ENCODE data around the gene DLG4.
A peak's percentile ranks its signal among the peaks of the same experiment; 100 is the strongest.

DLG4 gene

GRCh38 chr17:7214300-7215135 lies 5.1 kb downstream of the DLG4 start:
- DNase-seq (ENCODE audit: low spot score) = peak; percentile 100

GRCh38 chr17:7213895-7214299 lies 5.7 kb downstream of the DLG4 start:
- DNase-seq (ENCODE audit: low spot score) = peak; percentile 99

- DNase-seq (ENCODE audit: low spot score) = peak; percentile 74
These were observed 8.0 kb downstream of the DLG4 start for GRCh38 chr17:7211491-7212273.

- DNase-seq (ENCODE audit: low spot score) = peak; percentile 76
These were observed 10.7 kb downstream of the DLG4 start for GRCh38 chr17:7208754-7209460.

- peak; percentile 82 for DNase-seq (ENCODE audit: low spot score)
These were observed 11.5 kb downstream of the DLG4 start for GRCh38 chr17:7208027-7208571.

DNA sequence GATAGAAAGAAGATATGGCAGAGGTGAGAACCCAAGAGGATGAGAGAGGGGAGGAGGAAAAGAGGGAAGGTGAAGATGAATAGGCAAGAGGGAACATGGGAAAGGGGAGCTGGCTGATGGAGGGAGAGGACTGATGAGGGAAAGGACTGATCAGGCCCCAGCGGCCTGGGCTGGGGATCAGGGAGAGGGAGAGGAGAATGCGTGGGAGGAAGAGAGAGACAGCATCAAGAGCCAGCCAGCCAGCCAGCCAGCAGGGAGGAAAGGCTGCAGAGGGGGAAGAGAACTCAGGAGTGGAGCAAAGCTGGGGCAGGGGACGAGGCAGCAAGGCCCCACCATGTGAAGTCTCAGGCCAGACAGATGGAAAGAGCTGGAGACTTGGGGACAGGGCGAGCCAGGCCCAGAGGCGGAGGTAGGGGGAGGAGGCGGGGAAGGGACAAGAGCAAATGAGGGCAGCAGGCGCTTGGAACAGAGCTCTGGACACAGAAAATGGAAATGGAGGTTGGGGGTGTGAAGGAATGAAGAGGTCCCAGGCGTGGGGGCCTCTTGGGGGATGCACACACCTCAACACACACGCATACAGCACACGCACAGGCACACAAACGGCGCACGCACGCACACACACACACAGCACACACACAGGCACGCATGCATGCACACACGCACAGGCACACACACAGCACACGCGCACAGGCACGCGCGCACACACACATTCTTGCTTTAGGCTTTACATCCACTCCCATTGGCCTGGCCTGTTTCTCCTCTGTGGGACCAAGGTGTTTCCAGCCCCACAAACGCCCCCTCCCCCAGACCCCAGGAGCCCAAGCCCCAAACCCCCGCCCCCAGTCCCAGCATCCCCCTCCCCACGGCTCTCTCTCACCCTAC lies 12.3 kb downstream of the DLG4 start:
- no peak for DNase-seq (ENCODE audit: low spot score)

DNA sequence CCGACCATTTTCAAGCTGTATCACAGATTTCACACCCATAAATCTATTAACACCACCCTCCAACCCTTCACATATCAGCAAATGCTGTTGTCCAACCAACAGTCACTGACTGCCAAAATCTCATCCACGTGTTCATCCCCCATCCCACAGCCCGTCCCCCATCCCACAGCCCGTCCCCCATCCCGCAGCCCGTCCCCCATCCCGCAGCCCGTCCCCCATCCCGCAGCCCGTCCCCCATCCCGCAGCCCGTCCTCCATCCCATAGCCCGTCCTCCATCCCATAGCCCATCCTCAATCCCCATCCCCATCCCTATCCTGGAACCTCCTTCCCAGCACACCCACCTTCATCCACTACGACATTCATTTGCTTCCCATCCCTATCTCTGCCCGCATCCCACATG lies 14.1 kb downstream of the DLG4 start:
- no peak for DNase-seq (ENCODE audit: low spot score)

DNA sequence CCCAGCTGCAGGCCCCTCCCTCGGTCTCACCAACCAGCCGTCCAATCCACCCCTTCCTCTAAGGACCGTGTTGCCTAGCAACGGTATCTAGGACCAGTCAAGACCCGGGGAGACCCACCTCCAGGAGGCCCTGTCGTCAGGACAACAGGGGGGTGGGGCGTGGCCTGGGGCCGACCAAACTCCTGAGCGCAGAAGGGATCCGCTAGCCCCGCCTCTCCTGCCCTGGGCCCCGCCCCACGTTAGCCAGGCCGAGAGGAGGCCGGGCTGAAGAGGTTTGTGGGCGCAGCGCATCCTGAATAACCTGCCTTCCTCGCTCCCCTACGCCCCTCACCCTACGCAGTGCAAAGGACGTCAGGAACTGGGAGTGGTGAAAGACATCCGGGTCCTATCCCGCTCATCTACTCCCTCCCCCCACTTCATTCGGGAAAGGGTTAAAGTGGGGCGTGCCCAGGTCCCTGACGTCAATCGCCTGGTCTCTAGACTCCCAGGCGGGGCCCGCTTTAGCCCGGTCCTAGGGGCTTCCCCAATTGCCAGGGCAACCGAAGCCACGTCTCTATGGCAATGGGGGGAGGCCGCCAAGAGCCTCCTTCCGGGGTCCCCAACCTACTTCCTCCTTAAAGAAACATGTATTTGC lies 14.7 kb downstream of the DLG4 start:
- DNase-seq (ENCODE audit: low spot score) = peak; percentile 99

DNA sequence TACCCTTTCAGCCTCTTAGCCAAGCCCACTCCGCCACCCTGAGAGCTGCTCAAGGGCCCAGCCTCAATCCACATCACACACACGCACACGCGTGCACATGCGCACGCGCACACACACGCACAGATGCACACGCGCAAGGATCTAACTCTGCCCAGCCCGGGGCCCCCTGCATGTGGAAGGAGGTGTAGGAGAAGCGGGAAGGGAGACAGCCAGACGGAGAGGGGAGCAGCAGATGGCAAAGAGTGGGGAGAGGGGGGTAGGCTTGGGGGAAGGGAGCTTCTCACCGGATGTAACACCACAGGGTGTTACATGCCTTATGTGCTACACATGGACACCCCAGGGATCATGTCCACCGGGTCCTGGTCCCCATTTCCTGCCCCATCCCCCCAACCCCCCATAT lies 15.3 kb downstream of the DLG4 start:
- no peak for DNase-seq (ENCODE audit: low spot score)

DNA sequence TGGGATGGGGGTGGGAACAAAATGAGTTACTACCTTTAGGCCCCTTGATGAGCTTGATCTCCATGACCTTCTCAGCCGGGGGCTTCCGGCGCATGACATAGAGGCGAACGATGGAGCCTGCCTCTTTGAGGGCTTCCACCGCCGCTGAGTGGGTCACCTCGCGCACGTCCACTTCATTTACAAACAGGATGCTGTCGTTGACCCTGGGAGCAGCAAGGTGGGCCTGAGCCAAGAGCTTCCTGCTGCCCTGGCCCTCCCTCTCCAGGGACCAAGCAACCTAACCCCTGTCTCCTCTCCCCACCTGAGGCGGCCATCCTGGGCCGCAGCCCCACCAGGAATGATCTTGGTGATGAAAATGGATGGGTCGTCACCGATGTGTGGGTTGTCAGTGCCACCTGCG lies 16.2 kb downstream of the DLG4 start:
- no peak for DNase-seq (ENCODE audit: low spot score)

GRCh38 chr17:7196651-7197401 lies 22.8 kb downstream of the DLG4 start:
- DNase-seq (ENCODE audit: low spot score) = no peak

DNA sequence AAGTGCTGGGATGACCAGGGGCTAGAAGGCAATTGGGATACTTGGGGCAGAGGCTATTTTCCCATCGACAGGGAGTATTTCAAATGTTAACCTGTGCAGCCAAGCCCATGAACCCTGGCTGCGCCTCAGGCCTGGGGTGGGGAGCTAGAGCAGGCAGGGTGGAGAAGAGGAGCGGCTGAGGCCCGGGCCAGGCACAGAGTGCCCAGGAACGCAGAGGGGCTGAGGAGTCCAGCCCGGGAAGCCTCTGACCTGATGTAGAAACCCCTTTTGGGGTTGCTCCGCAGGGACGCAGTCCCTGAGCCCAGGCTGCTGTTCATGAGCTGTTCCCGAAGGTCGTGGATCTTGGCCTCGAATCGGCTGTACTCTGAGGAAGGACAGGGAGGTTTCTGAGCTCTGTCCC lies 23.7 kb downstream of the DLG4 start:
- DNase-seq (ENCODE audit: low spot score) = no peak

GRCh38 chr17:7192271-7192937 lies 27.2 kb downstream of the DLG4 start:
- DNase-seq (ENCODE audit: low spot score) = no peak

- DNase-seq (ENCODE audit: low spot score) = peak; percentile 87
These were observed 27.9 kb downstream of the DLG4 start for GRCh38 chr17:7191571-7192270.

DNA sequence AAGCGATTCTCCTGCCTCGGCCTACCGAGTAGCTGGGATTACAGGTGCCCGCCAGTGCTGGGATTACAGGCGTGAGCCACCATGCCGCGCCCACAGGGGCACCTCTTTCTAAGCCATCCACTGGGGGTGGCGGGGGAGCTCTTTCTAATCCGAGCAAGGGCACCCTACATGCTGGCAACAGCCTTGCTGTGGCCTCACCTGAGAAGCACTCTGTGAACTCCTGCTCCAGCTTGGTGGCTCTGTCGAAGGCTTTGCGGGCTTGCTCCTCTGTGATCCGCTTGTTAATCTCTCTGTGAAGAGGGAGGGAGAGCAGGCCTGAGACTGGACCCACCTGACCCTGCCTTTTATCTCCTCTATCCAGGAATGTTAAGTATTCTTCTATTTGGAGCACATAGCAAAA lies 28.6 kb downstream of the DLG4 start:
- DNase-seq (ENCODE audit: low spot score) = no peak

DNA sequence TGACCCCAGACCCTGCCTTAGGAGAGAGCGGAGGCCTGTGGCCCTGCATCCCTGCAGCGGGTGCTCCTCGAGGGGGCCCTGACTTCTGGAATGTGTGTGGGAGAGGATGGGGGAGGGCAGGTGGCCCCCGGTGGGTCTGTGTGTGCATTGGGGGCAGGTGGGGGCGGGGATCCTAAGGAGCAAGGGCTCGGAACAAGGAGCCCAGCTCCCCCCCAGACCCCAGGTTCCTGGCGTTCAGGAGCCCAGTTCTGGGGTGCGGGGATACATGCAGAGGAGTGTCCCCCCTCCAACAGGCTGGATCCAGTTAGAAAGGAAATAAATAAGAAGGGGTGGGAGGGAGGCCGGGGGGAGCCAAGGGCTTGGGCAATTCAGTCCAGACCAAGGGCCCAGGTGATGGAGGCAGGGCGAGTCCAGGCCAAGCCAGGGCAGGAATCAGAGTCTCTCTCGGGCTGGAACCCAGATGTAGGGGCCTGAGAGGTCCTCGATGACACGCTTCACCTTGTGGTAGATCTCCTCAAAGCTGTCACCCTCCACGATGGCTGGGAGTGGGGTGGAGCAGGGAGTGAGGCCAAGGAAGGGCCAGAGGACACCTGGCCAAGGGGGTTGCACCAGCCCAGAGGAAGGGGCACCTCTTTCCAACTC lies 29.2 kb downstream of the DLG4 start:
- DNase-seq (ENCODE audit: low spot score) = no peak

- no peak for DNase-seq (ENCODE audit: low spot score)
These were observed 33.4 kb downstream of the DLG4 start for GRCh38 chr17:7186241-7186640.

- no peak for DNase-seq (ENCODE audit: low spot score)
These were observed 35.0 kb downstream of the DLG4 start for GRCh38 chr17:7184647-7185046.
